ENCODE measurements around the gene MYO5A.

The MYO5A gene

DNA sequence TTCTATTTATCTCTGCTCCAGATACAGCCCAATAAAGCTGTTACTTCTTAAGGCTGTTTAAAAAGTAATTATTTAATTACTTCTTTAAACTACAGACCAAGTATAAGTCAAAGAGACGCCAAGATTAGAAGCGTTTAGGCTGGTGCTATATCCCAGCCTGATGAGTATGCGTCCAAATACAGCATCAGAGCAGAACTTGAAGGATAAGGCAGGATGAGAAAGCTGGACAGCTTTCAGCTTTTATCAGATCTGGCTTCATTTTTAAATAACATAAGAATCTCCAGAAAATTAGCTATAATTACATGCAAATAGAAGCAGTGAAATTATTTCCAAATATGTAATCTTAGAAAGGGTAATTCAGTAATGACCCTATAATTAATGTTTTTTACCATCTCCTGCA is 122.8 kb downstream of the MYO5A start:
- in situ Hi-C loops (cut with MboI; ENCODE audit: low sequenced_read_pairs, unreplicated experiment): no loop called here
- no peak for DNase-seq (ENCODE audit: low spot score)
- TF ChIP-seq, protein P1, sequence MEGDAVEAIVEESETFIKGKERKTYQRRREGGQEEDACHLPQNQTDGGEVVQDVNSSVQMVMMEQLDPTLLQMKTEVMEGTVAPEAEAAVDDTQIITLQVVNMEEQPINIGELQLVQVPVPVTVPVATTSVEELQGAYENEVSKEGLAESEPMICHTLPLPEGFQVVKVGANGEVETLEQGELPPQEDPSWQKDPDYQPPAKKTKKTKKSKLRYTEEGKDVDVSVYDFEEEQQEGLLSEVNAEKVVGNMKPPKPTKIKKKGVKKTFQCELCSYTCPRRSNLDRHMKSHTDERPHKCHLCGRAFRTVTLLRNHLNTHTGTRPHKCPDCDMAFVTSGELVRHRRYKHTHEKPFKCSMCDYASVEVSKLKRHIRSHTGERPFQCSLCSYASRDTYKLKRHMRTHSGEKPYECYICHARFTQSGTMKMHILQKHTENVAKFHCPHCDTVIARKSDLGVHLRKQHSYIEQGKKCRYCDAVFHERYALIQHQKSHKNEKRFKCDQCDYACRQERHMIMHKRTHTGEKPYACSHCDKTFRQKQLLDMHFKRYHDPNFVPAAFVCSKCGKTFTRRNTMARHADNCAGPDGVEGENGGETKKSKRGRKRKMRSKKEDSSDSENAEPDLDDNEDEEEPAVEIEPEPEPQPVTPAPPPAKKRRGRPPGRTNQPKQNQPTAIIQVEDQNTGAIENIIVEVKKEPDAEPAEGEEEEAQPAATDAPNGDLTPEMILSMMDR (IDR thresholded peaks at IDR 0.05; ENCODE audit: borderline replicate concordance, control extremely low read depth, extremely low read depth, insufficient read depth, missing control alignments): no peak

DNA sequence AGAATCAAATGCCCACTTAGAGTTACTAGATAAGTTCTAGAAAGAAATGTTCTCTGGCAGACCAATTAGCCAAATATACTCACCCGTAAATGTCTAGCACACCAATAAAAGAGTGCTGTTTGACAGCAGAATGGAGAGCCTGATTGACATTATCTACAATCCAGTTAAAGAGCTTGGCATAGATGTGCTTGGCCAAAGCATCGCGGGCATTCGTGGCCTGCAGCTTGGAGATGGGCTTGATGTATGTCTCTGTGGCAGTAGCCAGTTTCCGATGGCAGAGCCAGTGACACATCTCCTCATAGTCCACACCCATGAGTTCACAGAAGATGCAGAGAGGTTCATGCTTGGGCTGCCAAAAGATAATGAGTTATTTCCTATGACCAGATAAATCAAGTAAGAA is 131.6 kb downstream of the MYO5A start:
- TF ChIP-seq, protein P1 (IDR thresholded peaks at IDR 0.05; ENCODE audit: borderline replicate concordance, control extremely low read depth, extremely low read depth, insufficient read depth, missing control alignments): no peak
- no peak for DNase-seq (ENCODE audit: low spot score)
- in situ Hi-C loops (cut with MboI; ENCODE audit: low sequenced_read_pairs, unreplicated experiment): no loop called here

DNA sequence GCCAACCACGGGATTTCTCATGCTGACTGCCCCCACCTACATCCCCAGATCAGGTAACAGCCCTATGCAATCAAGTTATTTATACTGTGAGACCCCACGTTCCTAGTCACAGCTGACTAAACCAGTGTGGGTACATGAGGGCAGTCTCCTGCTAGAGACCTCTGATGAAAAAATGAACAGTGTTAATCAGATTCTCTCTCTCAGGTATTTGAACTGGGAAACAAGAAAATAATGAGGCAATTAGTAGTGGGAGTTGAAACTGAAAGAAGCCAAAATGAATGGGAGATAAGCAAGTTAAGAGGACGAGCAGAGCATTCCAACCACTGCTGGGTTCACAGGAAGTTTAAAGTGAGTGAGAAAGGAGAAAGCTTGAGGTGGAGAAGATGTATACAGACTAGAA is 134.6 kb downstream of the MYO5A start:
- no peak for DNase-seq (ENCODE audit: low spot score)
- TF ChIP-seq, protein P1 (IDR thresholded peaks at IDR 0.05; ENCODE audit: borderline replicate concordance, control extremely low read depth, extremely low read depth, insufficient read depth, missing control alignments): no peak
- in situ Hi-C loops (cut with MboI; ENCODE audit: low sequenced_read_pairs, unreplicated experiment): no loop called here

DNA sequence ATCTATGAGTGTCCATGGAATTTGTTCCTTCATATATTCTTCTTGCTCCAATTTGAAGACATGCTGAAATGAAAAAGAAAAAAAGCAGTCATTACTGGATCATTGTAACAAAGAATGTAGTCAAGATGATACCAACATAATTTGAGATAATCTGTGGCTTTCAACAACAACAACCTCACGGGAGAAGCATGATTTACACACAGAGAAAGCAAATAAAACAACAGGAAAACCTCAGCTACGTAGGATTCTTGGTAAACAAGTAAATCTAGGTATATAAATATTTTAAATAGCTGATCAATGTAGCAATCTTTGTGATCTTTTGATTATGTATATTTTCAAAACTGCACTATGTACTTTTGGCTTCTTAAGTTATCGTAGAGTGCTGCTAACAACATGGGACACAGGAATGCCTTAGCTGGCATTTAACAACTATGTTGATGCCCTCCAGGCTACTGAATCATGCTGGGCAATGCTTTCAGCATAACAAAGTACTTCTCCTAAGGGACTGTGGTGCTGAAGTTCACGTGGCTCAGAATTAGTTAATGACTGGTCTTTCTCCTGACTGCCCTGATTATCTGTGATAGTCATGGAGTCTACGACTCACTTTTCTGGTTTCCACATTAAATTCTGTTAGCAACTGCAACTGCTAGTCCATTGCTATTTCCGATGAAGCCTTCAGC is 136.5 kb downstream of the MYO5A start:
- TF ChIP-seq, protein P1 (IDR thresholded peaks at IDR 0.05; ENCODE audit: borderline replicate concordance, control extremely low read depth, extremely low read depth, insufficient read depth, missing control alignments): no peak
- in situ Hi-C loops (cut with MboI; ENCODE audit: low sequenced_read_pairs, unreplicated experiment): no loop called here
- no peak for DNase-seq (ENCODE audit: low spot score)

DNA sequence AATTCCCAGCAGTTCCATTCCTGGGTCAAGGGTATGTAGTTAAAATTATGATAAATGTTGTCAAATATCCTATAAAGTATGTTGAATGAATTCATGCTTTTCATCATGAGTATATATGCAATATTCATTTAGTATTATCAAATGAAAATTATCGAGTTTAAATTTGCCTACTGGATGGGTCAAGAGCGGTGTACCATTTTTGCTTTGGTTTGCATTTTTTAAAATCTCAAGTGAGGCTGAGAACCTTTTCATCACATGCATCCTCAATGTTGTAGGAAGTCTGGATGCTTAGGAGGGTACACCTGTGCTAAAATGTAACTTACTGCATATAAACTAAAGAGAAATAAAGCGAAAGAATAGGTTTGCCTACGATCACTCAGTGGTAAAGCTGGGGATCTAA is 137.6 kb downstream of the MYO5A start:
- no peak for DNase-seq (ENCODE audit: low spot score)
- in situ Hi-C loops (cut with MboI; ENCODE audit: low sequenced_read_pairs, unreplicated experiment): no loop called here
- TF ChIP-seq, protein P1 (IDR thresholded peaks at IDR 0.05; ENCODE audit: borderline replicate concordance, control extremely low read depth, extremely low read depth, insufficient read depth, missing control alignments): no peak

DNA sequence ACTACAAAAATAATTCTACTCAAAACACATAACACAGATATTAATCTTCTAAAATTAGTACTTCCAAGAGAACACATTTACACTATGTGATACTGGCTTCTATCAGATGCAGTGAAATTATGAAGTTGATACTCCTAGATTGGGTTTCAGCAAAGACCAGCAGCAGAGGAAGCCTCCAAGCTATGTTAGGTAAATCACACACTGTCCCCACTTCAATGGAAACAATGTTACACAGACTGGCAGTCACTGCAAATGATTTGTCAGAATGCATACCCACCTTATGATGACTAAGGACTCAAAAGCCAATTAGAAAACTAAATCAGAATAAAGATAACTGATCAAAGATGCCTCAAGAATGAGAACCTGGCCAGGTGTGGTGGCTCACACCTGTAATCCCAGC is 143.0 kb downstream of the MYO5A start:
- TF ChIP-seq, protein P1 (IDR thresholded peaks at IDR 0.05; ENCODE audit: borderline replicate concordance, control extremely low read depth, extremely low read depth, insufficient read depth, missing control alignments): no peak
- in situ Hi-C loops (cut with MboI; ENCODE audit: low sequenced_read_pairs, unreplicated experiment): no loop called here
- no peak for DNase-seq (ENCODE audit: low spot score)
